GM18517 (cell line): ENCODE results near the gene MBD6.
A peak's percentile ranks its signal among the peaks of the same experiment; 100 is the strongest.
"Not testable (repeated sequence)": the region's sequence is repeated elsewhere in the genome, so short reads cannot be mapped to it uniquely, and the experiment has no call there.

Experiments used
- ATAC-seq: cut with Tn5 transposase; IDR thresholded peaks from one replicate; pipeline ENCODE4 v1.9.1; 2021; ENCODE audit warnings: mild to moderate bottlenecking, moderate library complexity; ENCODE audit not compliant: unreplicated experiment

MBD6 gene

DNA sequence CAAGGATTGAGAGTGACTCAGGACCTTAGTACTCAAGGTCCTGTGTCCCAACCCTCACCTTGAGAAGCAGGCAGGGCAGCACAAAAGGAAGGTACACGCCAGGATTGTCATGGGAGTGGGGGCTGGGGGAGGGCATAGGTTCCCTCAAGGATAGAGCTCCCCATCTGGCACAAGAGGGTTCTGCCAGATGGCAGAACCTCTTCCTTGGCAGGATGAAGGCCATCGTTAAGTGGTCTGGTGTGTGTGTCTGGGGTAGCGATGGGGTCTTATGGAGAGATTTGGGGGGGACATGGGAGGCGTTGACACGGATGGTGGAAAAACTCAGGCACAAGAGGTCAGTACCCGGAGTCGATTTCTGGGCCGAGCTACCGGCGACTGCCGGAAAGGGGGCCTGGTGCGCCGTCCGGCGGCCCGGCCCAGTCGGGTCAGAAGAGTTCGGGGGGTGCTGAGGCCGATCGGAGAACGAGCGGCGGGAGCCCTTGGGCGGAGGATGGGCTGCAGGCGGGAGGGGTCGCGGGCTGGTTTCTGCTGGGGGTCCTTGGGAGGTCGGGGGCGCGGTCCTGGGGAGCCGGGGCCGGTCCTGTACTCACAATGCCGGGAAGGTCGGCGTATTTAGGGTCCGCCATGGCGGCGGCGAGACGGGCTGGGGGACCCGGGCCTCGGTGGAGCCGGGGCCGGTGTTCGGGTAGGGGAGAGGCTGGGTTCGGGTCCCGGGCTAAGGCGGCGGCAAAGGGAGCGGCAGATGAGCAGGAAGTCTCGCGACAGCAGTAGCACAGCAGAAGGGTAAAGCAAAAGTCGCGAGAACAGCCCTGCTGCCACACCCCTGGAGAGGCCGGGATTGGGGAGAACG, 24.0 kb downstream of the MBD6 start, which contains the start of gene DCTN2:
TSS of gene DCTN2 (minus strand) at position 755 of the 850 bp plus-strand sequence. CDS start at position 626, 129 bp downstream.
- peak; percentile 98 for ATAC-seq

GRCh38 chr12:57547288-57548012, 24.8 kb downstream of the MBD6 start:
- no peak for ATAC-seq

- no peak for ATAC-seq
Observed at GRCh38 chr12:57548013-57548315, 25.3 kb downstream of the MBD6 start.

DNA sequence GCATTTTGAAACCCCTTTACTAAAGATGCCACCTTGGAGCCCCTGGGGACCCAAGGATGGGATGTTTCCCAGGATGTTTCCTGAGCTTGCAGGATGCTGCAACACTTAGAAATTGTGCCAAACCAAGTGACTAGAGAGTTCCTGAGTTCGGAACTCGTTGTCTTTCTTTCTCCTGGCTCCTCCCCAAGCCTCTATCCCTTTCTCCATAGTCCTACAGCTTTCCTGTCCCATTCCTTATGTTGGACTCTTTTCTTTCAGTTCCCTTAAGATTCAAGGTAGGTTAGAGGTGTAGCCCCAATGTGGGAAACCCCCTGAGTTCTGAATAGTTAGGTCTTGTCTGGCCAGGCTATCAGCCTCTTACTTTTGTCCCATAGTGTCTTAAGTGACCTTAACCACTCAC, 25.9 kb downstream of the MBD6 start:
- ATAC-seq = no peak

GRCh38 chr12:57549203-57549908, 26.7 kb downstream of the MBD6 start:
- no peak for ATAC-seq

DNA sequence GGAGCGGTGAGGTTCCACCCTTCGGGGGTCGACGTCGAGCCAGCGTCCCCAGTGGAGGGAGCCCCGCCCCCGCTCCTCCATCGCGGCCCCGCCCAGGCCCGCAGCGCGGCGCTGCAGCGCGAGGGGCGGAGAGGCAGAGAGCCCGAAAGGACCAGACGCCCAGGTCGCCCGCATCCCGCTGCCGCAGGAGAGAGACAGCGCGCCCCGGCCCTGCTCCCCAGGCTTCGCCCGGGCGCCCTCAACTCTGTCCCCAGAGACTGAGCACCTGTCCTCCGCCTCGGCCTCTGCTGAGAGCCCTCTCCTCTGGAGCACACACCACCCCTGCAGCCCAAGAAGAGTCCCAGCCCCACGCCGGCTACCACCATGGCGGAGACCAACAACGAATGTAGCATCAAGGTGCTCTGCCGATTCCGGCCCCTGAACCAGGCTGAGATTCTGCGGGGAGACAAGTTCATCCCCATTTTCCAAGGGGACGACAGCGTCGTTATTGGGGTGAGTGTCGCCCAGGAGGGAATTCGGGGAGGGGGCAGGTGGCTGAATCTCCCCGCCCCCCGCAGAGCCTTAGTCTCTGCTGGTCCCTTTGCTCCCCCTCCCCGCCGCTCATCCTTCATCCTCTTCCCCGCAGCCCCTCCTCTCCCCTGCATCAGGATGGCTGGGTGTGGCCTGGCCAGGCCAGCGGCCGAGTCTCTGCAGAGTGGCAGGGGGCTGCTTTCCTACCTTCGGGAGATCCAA, 27.5 kb downstream of the MBD6 start, which contains the start of gene KIF5A:
TSS of gene KIF5A (plus strand) at position 136 of the 732 bp plus-strand sequence. CDS start at position 364, 228 bp downstream.
- ATAC-seq = no peak

GRCh38 chr12:57550641-57551549, 28.3 kb downstream of the MBD6 start:
- no peak for ATAC-seq

DNA sequence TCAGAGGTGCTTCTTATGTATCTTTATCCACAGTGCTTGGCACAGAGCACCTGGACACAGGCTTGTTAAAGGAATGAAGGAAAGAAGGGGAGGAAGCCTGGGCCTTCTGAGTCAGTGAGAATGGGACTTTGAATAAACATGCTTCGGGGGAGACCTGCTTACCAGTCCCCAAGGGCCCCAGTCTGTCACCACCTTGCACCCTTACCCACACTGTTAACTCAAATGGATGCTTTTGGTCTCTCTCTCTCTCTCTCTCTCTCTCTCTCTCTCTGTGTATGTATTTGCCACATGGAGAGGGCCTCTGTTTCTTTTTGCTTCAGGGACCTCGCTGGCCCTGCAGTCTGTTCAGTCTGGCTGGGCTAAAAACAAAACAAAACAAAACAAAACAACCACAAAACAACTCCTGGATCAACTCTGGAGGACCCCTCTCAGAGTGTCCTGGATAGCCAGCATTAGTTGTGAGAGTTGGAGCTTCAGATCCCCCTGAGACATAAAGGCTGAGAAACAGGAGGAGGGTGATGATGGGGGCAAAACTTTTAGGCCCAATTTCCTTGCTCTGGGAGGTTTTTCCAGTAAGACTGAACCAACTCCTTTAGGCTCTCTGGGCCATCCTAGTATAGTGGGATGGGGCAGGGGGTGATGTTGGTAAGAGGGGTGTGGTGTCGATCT, 29.1 kb downstream of the MBD6 start:
- no peak for ATAC-seq

- no peak for ATAC-seq
Observed at GRCh38 chr12:57552306-57552651, 29.7 kb downstream of the MBD6 start.

DNA sequence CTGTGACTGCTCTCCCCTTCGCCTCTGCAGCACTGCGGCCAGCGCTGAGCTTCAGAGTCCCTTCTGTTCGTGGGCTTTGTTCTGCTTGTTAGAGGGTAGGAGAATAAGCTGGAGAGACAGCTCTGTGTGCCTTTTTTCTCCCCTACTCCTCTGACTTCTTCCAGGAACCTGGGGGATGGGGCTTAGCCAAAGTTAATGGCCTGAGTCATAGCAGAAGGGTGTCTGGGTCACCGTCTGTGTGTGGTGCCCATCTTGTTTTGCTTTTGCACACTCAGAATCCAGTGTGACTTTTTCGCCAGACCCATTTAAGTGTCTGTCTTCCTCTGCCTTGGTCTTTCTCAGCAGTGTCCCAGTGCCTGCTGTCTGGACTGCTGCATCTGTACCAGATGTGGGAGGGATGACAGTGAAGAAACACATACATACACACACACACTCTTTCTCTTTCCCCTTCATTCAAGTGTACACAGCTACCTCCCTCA, 30.2 kb downstream of the MBD6 start:
- no peak for ATAC-seq

DNA sequence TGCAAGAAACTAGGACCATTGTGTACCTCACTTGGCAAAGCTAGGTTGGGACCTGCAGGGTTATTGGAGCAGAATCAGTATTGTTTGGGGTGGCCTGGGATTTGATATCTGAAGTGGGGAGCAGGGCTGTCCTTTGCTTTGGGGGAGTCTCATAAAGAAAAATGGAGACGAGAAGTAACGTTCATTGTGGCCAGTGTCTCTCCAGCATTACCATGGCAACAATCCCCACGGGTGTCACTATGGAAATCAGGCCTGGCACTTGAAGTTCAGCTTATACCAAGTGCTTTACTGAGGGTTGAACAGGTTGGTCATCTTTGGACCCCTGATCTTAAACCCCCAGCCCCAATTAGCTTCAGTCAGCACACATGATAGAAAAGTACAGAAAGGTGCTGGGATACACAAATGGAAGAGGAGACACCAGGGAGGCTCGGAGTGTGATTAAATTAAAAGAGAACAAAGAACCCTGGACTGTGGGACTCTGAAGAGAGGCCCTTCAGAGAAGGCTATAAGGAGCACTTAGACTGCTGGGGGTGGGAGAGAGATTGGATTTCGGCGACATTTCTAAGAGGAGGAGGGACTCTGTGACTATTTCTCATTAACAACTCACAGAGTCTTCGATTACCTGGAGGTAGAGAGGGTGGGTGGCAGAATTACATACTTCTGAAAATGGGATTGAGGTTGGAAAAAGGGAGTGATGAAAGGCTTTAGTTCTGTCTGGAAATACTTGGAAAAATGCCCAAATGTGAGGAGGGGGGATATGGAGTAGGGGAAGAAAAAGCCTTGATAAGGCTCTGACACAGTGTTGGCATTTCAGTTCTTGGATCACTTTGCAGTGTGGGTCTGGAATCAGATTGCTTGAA, 30.9 kb downstream of the MBD6 start:
- no peak for ATAC-seq

- no peak for ATAC-seq
Observed at GRCh38 chr12:57554453-57554852, 31.8 kb downstream of the MBD6 start.

- ATAC-seq = no peak
Observed at GRCh38 chr12:57554897-57555296, 32.3 kb downstream of the MBD6 start.

DNA sequence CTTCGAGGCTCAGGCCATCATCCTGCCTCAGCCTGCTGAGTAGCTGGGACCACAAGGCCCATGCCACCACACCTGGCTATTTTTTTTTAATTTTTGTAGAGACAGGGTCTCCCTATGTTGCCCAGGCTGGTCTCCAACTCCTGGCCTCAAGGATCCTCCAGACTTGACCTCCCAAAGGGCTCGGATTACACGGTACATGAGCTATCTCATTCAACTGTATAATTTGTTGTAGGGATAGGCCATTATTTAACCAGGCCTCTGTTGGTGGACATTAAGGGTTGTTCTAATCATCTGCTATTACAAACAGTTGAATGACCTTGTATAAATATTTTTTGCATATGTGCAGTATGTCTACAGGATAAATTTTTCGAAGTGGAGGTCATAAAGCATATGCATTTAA, 36.2 kb downstream of the MBD6 start:
- ATAC-seq = no peak

DNA sequence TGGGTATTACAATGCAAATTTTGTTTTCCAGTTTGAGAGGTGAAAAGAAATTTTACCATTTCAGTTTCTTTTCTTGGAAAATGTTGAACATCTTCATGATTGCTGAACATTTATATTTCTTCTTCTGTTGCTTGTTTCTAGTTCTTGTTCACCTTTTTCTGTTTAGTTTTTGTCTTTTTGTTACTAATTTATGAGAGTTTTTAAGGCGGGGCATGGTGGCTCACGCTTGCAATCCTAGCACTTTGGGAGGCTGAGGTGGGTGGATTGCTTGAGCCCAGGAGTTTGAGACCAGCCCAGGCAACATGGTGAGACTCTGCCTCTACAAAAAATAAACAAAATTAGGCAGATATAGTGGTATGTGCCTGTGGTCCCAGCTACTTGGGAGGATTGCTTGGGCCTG, 37.9 kb downstream of the MBD6 start:
- ATAC-seq = no peak

- ATAC-seq = not testable (repeated sequence)
Observed at GRCh38 chr12:57561117-57561516, 38.5 kb downstream of the MBD6 start.

GRCh38 chr12:57563358-57563757, 40.7 kb downstream of the MBD6 start:
- no peak for ATAC-seq

DNA sequence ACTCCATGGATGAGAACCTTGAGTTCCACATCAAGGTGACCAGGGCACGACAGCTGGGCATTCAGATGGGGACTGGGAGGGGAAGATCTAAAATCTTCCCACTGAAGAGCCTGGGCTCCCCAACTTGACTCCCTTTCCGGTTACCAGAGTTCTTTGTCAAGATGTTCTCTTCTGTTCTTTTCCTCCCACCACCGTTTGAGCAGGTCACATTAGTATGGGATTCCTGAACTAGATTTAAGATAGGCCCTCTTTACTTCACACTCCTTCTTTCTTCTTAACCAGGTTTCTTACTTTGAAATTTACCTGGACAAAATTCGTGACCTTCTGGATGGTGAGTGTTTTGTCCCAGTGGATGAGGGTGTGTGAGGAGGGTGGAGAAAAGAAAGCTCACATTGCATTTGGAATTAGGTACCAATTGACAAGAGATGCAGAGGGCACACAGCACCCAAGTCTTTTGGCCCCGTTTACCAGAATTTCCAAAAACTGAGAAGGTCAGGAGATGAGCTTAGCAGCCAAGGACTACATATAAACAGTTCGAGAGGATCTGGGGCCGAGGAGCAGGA, 41.6 kb downstream of the MBD6 start:
- ATAC-seq = no peak
